Stimulated activated CD8-positive, alpha-beta memory T cell treated with anti-CD3 and anti-CD28 coated beads, Interleukin-15, amount 100 ng/mL, for 4 hours (primary cell): ENCODE data around the gene P2RX6.
"Not testable (repeated sequence)": the region's sequence is repeated elsewhere in the genome, so short reads cannot be mapped to it uniquely, and the experiment has no call there.

Experiments
- DNase-seq, 2 donors: peaks; one replicate each; pipeline ENCODE4 v3.0.0-alpha.2; 2020; ENCODE audit warnings: low read depth in 2 of 2

P2RX6 gene

GRCh38 chr22:20994128-20994901 is 20.6 kb upstream of the P2RX6 start:
- no peak for DNase-seq

- DNase-seq: no peak
Measured at GRCh38 chr22:20994902-20995241, 20.1 kb upstream of the P2RX6 start.

- DNase-seq: no peak
Measured at GRCh38 chr22:20995329-20996030, 19.5 kb upstream of the P2RX6 start.

DNA sequence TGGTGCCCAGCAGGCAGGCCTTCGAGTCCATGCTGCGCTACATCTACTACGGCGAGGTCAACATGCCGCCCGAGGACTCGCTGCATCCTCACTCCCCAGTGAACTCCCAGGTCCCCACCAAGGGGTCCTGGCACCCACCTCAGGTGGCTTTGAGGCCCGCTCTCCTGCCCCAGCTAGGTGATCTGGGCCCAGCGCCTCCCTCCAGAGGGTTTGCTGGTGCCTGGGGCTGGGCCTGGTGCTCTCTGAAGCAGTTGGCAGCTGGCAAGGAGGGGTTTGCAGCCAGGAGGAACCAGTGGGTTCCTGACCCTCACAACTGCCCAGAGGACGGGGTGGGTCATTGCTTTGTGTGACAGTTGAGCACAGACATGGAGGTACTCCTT is 18.9 kb upstream of the P2RX6 start:
- no peak for DNase-seq

- DNase-seq: no peak
Measured at GRCh38 chr22:20996598-20997535, 18.1 kb upstream of the P2RX6 start.

DNA sequence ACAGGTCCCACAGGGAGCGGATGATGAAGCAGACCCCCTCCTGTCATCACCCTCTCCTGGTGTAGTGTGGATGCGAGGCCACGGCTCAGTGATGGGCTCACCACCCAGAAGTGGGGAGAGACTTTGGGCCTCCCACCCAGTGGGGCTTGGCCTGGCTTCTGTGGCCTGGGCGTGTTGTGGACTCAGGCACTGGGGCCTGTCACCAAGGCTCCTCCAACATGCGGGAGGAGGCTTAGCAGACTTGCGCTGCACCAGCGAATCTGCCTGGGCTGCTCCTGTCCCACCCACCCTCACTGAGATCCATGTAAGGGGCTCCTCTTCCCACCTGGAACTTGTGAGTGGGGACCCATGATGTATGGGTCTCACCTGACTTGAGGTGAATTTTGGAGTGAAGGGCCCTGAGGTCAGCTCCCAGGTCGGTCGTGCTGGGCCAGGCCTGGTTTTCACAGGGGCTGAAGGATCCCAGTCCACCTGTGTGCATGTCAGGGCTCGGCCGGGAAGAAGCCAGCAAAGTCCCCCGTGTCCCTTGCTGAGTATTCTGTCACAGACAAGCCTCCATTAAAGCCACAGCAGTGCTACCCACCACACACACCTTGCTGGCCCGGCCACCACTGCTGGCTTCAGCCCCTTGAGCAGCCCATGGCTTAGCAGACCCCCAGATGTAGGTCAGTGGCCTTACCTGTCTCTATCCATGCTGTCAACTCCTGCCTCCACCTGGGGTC is 17.3 kb upstream of the P2RX6 start:
- DNase-seq: no peak

DNA sequence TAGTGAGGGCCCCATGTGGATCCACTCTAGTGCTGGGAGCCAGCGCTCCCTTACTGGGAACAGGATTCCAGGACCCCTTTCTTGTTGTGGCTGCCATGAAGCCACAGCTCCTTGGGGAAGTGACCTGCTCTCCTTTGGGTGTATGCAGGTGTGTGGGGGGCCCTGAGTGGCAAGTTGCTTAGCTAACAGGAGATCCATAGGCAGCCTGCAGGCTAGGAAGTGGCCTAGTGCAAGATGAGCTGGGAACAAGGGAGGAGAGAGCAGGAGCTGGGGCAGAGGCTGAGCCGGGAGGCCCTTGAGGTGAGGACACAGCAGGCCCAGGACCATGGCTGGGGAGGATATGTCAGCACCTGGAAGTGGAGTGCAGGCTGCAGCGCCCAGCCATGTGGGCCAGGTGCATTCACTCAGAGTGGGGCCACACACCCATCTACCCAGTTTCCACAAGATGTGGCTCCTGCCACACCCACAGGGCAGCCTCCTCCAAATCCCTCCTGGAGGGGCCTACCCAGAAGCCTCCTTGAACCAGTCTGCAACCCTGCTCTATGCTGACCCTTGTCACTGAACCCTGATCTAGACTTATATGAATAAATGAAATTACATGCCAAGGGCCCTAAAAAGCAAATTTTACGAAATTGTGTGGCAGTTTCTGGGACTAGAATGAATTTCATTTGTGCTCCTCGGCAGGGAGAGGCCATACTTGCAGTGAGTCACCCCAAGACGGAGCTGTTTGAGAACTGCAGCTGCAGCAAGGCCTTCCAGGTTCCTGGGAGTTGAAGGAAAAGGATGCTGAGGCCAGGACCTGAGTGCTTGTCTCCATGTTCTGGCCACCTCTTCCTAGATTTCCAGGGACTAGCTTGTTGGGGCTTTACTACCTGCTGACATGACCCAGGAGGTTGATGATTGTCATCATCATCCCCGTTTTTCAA is 16.3 kb upstream of the P2RX6 start:
- no peak for DNase-seq

DNA sequence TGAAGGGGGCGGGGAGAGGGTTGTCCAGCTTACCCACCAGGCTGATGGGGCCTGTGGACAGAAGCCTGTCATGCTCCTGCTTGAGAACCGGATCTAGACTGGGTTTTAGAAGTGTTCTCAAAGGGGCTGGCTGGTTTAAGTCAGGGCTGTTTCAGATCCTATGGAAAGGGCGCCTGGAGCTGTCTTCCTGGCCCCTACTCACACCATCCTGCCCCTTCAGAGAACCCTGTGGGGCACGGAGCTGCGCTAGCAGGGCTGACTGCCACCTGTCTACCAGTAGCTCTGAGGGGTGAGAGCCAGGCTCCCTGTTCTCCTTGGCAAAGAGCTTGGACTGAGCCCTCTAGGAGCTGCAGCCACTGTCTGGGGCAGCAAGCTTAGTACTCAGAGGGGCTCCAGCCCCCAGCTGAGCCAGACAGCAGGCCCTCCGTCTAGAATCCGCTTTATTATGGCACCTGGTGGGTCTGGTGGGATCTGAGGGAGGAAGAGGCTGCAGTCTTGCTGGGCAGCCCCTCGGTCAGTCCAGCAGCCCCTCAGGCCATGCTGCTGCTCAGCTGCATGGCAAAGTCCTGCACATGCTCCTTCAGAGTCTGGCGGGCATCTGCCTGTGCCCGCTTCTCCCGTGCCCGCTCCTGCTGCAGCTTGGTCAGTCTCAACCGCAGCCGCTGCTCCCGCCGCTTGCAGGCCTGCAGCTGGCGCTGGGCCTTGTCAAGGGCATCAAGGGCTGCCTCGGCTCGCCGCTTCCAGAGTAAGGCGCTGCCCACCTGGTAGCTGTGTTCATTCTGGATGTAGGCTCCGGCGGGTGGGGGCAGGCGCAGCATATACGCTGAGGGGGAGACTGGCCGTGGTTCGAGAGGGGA is 15.4 kb upstream of the P2RX6 start:
- DNase-seq: no peak

DNA sequence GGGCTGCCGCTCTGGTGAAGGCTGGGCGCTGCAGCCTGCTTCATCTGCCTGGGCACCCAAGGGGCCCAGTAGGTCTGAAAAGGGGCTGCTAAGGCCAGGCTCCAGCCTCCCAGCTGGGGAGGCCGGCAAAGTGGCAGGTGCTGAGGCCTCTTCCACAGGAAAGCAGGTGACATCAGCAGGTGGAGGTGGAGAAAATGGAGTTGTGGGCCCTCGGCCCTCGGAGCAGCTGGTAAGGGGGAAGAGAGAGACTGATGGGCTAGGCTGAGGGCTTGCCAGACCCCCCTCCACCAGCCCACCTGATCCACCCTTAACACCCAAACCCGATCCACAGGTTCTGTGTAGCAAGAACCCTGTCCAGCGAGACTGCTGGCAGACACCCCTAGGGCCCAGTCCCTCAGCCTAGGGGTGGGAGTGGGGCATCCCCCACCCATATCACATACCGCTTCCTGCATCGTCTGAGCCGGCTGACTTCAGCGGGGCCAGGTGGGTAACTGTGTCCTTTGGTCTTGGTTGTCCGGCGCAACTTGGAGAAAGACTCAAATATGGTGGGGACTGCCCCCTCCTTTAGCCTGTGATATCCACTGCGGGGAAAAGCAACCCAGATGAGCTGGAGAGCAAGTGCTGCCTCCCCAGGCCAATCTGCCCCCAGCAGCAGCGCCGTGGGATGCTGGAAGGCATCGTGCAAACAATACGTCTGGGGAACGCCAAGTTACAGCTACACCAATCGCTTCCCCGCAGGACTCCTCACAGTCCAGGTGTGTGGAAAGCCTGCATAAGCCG is 14.6 kb upstream of the P2RX6 start:
- no peak for DNase-seq

DNA sequence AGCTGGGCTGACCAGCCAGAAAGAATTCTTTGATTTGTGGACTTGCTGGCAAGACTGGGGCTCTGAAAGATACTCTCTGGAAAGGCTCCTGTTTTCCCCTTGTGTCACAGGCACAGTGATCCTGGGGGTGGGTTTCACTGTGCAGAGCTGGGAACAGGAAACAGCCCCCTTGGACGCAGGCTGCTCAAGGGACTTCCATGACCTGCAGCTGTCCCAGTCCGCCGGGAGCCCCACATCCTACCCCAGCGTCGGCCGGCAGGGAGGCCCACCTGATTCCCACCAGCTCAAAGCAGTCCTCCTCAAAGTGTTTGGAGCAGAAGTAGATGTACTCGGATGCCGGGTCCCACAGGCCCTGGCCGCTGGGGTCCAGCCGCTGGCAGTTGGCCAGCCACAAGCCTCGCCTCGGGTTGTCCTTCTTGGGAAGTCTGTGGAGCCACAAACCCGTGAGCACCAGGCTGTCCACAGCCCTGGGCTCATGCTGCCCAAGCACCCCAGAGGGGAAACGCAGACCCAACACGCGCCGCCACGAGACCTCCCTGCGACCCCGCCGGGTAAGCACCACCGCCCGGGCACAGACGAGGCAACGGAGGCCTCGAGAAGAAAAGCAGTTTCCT is 13.9 kb upstream of the P2RX6 start:
- no peak for DNase-seq

DNA sequence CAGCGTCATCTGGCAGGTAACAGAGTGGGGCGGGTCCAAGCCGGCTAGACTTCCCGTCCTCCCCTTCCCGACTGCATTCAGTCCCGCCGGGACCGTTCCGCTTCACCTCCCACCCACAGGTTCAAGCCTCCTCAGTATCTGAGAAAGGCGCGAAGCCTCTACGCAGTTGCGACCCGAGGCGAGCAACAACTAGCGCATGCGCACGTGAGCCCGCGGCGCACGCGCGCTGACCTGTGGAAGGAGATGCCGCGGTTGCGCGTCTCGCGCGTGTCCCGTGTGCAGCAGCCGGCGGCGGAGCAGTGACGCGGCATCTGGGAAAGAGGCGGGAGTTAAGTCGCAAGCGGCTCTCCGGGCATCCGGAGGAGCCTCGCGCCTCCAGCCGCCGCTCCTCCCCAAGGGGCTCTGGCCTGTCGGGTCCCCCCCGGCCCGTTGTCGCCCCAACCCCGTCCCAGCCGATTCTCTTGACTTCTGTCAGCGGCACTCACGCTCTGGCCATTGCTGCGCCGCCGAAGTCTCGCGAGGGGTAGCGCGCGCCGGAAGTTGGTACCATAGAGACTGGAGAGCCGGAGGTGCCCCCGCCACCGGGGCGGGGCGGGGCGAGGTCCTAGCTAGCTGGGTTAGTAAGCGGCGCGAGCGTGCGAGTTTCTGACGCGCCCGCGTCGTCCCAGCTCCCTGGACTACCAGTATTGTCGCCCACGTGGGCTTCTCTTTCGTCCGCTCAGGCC is 13.2 kb upstream of the P2RX6 start, which contains the start of gene THAP7:
Gene THAP7, minus strand, starts transcription at position 518 of the 725 bp plus-strand sequence. Its CDS starts 207 bp downstream, at position 311.
- DNase-seq: peak; percentile 93 to 94

DNA sequence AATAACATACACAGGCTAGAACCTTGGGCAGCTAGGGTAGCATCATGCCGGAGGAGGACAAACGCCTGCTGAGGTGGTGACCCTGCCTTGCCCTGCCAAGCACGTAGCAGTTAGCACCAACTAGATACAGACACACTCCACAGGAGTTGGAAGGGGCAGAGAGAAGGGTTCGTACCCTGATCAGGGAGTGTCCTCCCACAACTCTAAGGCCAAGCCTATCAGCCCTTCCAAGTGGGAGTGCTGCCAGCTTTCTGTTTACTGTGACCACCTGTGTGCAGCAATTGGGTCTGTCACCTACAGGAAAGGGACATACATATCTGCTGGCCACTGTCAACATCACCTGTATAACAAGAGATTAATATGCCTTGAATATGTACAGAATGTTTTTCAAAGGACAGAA is 11.2 kb upstream of the P2RX6 start:
- DNase-seq: no peak

DNA sequence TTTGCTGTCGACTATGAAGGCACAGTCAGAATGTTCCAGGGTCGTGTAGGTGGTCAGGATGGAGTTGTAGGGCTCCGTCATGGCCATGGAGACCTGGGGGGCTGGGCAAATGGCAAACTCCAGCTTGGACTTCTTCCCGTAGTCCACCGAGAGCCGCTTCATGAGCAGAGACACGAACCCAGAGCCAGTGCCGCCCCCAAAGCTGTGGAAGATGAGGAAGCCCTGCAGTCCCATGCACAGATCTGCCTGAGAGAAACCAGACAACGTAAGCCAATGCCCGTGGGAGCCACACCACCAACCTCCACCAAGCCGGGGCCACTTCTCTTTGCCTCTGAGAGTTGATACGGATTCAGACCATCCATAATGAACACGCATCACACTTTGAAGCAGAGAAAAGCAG is 5.8 kb upstream of the P2RX6 start:
- DNase-seq: not testable (repeated sequence)

DNA sequence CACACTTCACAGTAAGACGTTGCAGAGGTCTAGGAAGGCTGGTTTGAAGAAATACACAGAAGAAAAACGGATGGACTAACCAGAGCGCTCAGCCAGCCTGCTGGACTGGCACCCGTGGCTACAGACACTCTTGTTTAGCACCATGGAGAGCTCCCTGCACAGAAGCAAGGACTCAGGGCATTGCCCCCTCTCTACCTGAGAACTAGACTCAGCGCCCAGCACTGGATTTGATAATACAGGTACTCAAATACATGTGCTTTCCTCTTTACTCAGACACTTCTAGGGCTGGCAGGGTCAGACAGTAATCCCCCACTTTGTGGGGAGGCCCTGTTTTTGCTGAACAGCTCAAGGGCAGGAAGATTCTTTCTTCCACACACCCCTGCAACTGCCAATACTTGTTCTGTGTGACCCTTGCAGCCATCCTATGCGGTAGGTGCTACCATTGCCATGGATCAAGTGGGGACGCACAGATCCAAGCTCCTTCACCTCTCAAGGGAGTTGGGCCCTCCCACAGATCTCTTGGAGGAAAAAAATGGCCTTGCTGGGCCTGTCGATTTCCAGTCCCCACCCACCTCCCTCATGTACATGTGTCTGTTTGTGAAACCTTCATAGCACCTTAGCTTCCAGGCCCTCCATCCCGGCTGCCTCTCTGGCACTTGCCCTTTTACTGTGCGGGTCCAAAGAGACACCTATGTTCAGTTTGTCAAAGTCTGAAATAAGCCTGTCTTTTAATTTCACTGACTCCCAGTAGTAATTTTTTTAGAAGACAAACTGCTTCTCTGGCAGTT is 5.1 kb upstream of the P2RX6 start:
- no peak for DNase-seq

DNA sequence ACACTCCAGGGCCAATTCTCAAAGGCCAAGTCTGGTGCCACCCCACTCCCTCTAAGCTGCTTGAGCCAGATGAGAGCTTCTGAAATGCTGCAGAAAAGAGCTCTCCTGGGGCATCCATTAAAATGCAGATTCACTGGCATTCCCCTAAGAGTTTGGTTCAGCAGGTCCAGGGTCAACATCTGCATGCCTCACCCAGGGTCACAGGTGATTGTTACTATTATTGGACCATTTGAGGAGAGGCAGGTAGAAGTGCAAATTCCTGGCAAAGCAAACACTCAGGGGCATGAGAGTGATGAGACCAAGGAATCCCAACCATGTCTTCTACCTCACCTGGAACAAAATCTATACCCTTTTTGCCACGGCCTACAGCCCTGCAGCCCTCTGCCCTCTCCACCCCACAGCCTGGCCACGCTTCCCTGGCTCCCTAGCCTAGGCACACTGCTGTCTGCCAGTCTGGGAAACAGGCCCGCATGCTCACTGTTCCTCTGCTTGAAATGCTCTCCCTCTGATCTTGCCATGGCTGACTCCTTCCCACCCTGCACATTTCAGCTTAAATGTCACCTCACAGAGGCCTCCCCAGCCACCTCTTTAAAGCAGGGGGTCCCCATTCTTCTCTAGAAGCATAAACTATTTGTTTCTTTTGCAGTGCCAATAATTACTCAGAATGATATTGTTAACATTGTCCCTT is 4.4 kb upstream of the P2RX6 start:
- no peak for DNase-seq
